ENCODE results near the gene IFFO2. TPM values are rescaled to one million over a fixed set of nuclear protein-coding genes. Genes with fewer than 3 reads are reported as not detected.

Gene IFFO2
- total and polyA plus RNA-seq, 4 donors: 0.88 to 7.4 (median 3.0) TPM

- H3K27ac ChIP-seq (ENCODE audit: low read depth in 1 of 2, low read length in 2 of 2): peak overlapping the region; percentile 39 to 75
- H3K36me3 ChIP-seq (ENCODE audit: control insufficient read depth in 4 of 4, insufficient read depth in 3 of 4, low read depth in 1 of 4, low read length in 3 of 4): no peaks in the 10 kb centered on the region
- no peaks in the 10 kb centered on the region for H3K9me3 ChIP-seq (ENCODE audit: control insufficient read depth in 4 of 4, low read length in 3 of 4)
- no peaks in the 10 kb centered on the region for H3K27me3 ChIP-seq (ENCODE audit: control insufficient read depth in 4 of 4, insufficient read depth in 4 of 4, low read length in 3 of 4)
- H3K4me1 ChIP-seq (ENCODE audit: control insufficient read depth in 4 of 4, insufficient read depth in 4 of 4, low read length in 3 of 4): peaks cover 26 to 79% (median 60%) of the 10 kb centered on the region in 4 donors
- 72% methylated on average over 9 of the region's 9 CpGs for WGBS
- no peak overlapping the region for H3K9ac ChIP-seq (ENCODE audit: low read depth in 1 of 2, low read length in 2 of 2)
- TF ChIP-seq GABPA (IDR thresholded peaks at IDR 0.05 in 1 of 2, conservative IDR thresholded peaks at IDR 0.05 in 1 of 2): no peak
- no peak for TF ChIP-seq NR2F2 (IDR thresholded peaks at IDR 0.05)
- TF ChIP-seq, protein P1, sequence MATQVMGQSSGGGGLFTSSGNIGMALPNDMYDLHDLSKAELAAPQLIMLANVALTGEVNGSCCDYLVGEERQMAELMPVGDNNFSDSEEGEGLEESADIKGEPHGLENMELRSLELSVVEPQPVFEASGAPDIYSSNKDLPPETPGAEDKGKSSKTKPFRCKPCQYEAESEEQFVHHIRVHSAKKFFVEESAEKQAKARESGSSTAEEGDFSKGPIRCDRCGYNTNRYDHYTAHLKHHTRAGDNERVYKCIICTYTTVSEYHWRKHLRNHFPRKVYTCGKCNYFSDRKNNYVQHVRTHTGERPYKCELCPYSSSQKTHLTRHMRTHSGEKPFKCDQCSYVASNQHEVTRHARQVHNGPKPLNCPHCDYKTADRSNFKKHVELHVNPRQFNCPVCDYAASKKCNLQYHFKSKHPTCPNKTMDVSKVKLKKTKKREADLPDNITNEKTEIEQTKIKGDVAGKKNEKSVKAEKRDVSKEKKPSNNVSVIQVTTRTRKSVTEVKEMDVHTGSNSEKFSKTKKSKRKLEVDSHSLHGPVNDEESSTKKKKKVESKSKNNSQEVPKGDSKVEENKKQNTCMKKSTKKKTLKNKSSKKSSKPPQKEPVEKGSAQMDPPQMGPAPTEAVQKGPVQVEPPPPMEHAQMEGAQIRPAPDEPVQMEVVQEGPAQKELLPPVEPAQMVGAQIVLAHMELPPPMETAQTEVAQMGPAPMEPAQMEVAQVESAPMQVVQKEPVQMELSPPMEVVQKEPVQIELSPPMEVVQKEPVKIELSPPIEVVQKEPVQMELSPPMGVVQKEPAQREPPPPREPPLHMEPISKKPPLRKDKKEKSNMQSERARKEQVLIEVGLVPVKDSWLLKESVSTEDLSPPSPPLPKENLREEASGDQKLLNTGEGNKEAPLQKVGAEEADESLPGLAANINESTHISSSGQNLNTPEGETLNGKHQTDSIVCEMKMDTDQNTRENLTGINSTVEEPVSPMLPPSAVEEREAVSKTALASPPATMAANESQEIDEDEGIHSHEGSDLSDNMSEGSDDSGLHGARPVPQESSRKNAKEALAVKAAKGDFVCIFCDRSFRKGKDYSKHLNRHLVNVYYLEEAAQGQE (IDR thresholded peaks at IDR 0.05): no peak
- no peak for TF ChIP-seq HNF4A (conservative IDR thresholded peaks at IDR 0.05)
- TF ChIP-seq RAD21 (IDR thresholded peaks at IDR 0.05): no peak
- TF ChIP-seq, protein P2, sequence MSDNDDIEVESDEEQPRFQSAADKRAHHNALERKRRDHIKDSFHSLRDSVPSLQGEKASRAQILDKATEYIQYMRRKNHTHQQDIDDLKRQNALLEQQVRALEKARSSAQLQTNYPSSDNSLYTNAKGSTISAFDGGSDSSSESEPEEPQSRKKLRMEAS (IDR thresholded peaks at IDR 0.05): no peak
- no peak for TF ChIP-seq CTCF (IDR thresholded peaks at IDR 0.05; ENCODE audit: low read depth, low read length, missing input control)
- no peak for TF ChIP-seq FOXA1 (IDR thresholded peaks at IDR 0.05)
- TF ChIP-seq HNF4G (IDR thresholded peaks at IDR 0.05): no peak
- no peak for TF ChIP-seq TAF1 (conservative IDR thresholded peaks at IDR 0.05)
- TF ChIP-seq JUND (IDR thresholded peaks at IDR 0.05): no peak
- no peak for TF ChIP-seq RXRA (IDR thresholded peaks at IDR 0.05)
- no peak for TF ChIP-seq SP1 (IDR thresholded peaks at IDR 0.05)
- no peak for TF ChIP-seq YY1 (IDR thresholded peaks at IDR 0.05)
- TF ChIP-seq ZBTB33 (IDR thresholded peaks at IDR 0.05): no peak
- no peak for TF ChIP-seq FOXA2 (IDR thresholded peaks at IDR 0.05)
- no peak for DNase-seq (ENCODE audit: low spot score)
- no peak overlapping the region for H3K4me3 ChIP-seq (ENCODE audit: low read depth in 1 of 3, low read length in 3 of 3)
These were observed 5.1 kb downstream of the IFFO2 start for GRCh38 chr1:18951416-18951815.

DNA sequence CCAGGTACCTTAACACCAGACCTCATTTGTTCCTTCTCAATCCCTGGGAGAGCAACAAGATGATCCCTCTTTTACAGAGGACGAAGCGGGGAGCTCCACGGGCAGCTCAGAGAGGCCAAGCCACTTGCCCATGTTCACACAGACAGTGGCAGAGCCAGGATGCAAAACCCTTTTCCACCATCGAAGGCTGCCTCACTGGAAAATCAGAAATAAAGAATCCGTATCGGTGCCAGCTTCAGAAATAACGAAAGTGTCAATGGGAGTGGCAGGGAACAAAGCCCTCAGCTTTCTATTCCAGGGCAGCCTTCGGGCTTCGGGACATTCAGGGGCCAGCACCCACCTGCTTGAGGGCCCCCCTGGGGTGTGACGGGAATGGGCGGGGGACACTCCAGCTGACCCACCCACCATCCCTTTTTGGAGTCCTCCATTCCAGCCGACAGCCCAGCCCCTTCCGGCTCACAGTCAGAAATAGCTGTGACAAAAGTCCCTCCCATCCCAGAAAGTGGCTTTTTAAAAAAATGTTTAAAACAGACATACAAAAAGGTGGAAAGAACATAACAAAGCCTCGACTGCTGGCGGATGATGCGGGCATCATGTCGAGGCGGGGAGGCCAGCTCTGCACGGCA, 6.0 kb downstream of the IFFO2 start:
- TF ChIP-seq ZBTB33 (IDR thresholded peaks at IDR 0.05) (no peak), GABPA (IDR thresholded peaks at IDR 0.05 in 1 of 2, conservative IDR thresholded peaks at IDR 0.05 in 1 of 2) (peak in 1 of 2 donors; percentile 3)
- Histone ChIP-seq H3K27me3 (ENCODE audit: control insufficient read depth in 4 of 4, insufficient read depth in 4 of 4, low read length in 3 of 4) (no peaks in the 10 kb centered on the region), H3K9ac (ENCODE audit: low read depth in 1 of 2, low read length in 2 of 2) (peak overlapping the region; percentile 56 to 78), H3K4me3 (ENCODE audit: low read depth in 1 of 3, low read length in 3 of 3) (peak overlapping the region in 1 of 3 donors; percentile 12), H3K9me3 (ENCODE audit: control insufficient read depth in 4 of 4, low read length in 3 of 4) (no peaks in the 10 kb centered on the region), H3K27ac (ENCODE audit: low read depth in 1 of 2, low read length in 2 of 2) (peak overlapping the region; percentile 75 to 95), H3K4me1 (ENCODE audit: control insufficient read depth in 4 of 4, insufficient read depth in 4 of 4, low read length in 3 of 4) (peaks cover 26 to 83% (median 62%) of the 10 kb centered on the region in 4 donors), H3K36me3 (ENCODE audit: control insufficient read depth in 4 of 4, insufficient read depth in 3 of 4, low read depth in 1 of 4, low read length in 3 of 4) (no peaks in the 10 kb centered on the region)
- DNase-seq (ENCODE audit: low spot score): no peak
- whole genome bisulfite sequencing: 65% methylated on average over 19 of the region's 19 CpGs

Data from liver (tissue), 9 donors.